Stimulated activated CD4-positive, alpha-beta T cell treated with anti-CD3 and anti-CD28 coated beads, Interleukin-1b, Interleukin-23, amount 100 ng/mL, for 24 hours (primary cell): Measurements from ENCODE around the gene RASGRF1.
"Not testable (repeated sequence)": the region's sequence is repeated elsewhere in the genome, so short reads cannot be mapped to it uniquely, and the experiment has no call there.

Source experiments
- DNase-seq, 4 experiments: peaks; one replicate each; pipeline ENCODE4 v3.0.0-alpha.2; 2020; ENCODE audit warnings: low read depth in 4 of 4, low spot score in 1 of 4

Gene RASGRF1

GRCh38 chr15:79041601-79042168 is 48.9 kb downstream of the RASGRF1 start:
- DNase-seq, result no peak

DNA sequence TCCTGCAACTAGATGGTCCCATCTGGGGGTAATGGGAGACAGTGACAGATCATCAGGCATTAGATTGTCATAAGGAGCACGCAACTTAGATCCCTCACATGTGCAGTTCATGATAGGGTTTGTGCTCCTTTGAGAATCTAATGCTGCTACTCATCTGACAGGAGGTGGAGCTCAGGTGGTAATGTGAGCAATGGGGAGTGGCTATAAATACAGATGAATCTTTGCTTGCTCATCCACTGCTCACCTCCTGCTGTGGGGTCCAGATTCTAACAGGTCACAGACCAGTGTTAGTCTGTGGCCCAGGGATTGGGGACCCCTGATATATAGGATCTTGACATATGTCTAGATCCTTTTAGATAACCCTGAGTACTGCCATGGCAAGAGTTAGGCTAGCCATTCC is 52.7 kb downstream of the RASGRF1 start:
- DNase-seq, result no peak

- no peak for DNase-seq
Measured at GRCh38 chr15:79036323-79036722, 54.3 kb downstream of the RASGRF1 start.

DNA sequence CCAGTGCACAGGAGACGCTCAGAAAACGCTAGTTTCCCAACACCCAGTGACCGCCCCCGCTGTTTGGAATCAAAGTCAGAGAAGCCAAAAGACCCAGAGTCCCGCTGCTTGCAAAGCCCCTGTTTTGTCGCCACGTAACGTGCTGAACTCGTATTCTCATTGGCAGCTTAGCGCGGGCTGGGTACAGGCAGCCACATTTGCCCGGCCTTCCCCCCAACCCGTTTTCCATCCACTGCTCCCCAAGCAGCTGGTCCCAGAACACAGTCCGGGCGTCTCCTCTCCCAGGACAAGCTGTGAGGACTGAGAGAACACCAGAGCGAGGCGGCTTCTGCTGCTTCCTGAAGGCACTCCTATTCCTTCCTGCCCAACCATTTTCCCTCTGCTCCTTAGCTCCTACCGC is 54.8 kb downstream of the RASGRF1 start:
- DNase-seq, result no peak

DNA sequence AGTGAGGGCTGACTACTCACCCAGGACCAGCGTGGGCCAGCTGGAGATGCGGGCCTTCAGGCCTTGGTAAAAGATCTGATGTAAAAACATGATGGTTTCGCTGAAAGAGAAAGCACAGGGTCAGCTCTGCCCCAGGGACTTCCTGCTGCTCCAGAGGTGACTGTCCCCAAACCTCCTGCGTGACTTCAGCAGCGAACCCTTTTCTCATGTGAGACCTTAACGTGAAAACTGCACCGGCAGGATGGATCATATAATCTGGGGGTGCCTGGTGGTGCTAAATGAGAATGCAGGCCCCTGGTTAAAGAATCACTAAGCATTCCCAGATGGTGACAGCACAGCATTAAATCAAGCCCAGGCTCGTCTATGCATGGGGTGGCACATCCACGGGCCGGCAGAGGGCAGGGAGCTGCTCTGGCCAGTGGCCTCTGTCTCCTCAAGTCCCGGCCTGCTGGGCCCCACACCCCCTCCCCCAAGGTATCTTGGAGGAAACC is 55.4 kb downstream of the RASGRF1 start:
- no peak for DNase-seq

DNA sequence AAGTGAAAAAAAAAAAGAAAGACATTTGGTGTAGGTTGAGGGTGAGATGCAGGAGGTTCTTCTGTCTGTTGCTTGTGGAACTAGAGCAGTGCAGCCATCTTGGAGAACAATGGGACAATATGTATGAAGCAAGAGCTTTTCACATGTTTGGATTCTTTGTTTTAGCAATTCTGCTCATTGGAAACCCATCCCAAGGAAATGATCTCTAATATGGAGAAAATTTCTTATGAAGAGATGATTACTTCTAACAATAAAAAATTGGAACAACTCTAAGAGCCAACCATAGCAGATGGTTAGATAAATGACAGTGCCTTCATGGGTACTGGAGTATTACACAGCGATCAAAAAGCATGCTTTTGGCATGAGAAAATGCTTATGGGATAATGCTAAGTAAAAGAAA is 56.3 kb downstream of the RASGRF1 start:
- DNase-seq, result no peak

DNA sequence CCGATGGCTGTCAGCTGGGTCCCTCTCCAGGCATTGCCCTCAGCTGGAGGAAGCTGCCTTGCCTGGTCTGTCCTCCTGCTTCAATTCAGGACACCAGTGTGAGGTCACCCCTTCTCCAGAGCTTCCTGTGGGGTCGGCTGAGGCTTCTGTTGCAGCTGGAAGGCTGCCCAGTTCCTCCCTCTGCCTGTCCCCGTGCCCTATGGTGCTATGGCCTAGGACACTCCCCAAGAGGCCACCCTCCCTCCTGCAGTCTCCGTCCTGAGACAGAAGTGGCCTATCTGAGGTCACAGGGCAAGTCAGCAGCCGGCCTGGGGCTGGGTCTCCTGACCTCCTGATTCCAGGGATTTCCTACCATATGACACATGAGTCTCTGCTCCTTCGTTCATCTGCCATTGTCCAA is 57.9 kb downstream of the RASGRF1 start:
- no peak for DNase-seq

DNA sequence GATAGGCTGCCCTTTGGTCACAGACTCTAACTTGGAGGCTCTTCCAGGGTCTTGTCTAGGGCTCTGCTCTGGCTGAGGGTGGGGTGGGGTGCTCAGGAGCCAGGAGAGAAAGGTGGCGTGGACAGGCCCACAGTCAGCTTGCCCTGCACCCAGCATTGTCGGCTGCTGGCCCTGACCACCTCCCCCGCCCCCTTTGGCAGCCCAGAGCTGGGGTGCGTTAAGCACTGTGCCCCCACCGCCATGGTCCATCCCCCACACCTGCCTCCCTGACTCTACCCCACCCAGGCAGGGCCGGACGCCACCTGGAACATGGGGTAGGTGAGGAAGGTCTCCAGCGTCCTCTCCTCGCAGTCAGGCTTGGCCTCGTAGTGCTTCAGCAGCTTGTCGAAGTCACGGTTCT is 58.8 kb downstream of the RASGRF1 start:
- DNase-seq, result no peak

DNA sequence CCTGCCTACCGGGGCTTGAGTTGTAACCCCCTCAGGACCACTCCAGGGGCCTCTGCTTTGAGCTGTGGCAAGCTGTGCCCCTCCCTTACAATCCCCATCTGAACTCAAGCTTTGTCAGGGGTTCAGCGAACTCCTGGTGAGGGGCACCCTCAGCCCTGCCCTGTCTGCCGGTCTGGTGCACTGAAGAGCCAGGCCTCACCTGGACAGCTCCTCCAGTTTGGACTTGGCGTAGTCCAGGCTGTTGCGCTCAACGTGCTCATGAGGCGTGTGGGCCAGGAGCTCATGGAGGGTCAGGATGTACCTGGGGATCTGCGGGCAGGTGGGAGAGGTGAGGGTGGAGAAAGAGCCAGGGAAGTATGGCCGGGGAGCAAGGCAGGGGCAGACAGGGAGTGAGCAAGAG is 59.4 kb downstream of the RASGRF1 start:
- DNase-seq, result no peak

- no peak for DNase-seq
Measured at GRCh38 chr15:79030470-79030869, 60.1 kb downstream of the RASGRF1 start.

DNA sequence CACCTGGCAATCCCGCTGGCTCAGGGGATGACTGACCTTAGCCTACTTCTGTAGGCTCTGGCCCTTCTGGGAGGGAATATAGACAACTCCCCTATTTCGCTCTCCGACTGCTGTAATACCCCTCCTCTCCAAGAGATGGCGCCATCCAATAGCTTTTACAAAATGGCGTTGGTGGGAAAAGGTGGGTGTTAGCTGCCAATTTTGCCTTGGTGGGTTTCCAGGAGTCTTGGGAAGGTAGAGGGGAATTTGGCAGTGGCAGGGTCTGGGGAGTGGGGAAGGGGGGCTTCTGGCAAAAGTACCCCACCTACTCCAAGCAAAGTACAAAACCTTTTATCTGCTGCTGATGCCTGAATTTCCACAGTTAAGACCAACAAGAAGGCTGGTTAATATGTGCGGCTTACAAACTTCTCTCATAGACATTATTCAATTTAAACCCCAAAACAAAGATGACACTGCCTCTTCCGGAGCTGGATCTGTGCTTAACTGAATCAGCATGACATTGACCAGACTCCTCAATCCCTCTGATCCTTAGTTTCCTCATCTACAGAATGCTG is 62.1 kb downstream of the RASGRF1 start:
- peak in 1 of 4 experiments; percentile 25 for DNase-seq

DNA sequence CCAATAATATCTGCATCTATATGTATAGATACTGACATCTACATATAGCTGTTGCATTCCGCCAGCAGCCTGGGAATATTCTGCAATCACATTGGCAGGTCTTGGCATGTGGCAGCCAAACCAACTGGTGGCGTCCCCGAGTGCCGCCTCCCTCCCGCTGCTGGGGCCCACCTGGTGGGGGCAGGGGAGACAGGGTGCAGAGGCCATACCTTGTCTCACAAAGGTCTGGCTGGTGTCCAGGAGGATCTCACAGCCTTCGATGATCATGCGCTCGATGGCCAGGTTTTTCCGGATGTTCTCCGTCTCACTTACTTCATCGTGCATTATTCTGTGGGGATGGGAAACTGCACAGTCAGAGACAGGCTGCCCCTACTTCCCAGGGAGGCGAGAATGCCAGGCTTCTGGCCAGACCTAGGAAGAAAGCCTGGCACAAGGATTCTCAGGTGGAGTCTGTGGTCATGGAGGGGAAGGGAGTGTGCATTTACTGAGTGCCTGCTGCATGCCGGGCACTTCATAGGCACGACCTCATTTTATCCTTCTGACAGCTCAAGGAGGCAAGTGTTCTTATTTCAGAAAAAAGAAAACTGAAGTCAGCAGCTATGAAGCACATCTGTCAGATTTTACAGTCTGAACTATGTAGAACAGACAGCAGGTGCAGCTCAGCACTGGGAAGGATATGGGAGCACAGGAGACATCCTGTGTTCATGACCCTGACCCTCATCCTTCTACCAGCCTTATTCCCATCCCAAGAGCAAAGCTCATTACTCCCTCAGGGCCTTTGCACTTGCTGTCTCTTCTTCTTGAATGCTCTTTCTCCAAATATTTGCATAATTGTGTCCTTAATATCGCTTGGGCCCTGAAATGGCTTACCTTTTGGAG is 62.8 kb downstream of the RASGRF1 start:
- DNase-seq, result no peak

GRCh38 chr15:79025802-79026201 is 64.8 kb downstream of the RASGRF1 start:
- DNase-seq, result no peak

DNA sequence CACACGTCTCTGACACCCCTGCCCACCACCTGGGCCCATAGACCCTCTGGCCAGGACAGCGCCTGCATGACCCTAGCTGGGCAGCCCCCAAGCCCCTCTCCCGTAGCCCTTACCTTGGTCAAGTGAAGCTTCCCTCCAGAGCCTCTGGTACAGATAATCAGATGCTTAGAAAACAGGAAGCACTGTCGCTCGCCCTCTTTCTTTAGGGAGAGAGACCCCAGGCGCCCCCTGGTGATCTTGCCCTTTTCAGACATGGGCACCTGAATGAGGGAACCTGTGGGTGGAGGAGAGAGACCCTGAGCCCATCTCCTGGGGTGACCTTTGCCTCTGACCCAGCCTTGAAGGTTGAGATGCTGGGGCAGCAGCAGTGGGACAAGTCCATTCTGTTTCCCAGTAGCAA is 65.4 kb downstream of the RASGRF1 start:
- no peak for DNase-seq

GRCh38 chr15:79024493-79024892 is 66.1 kb downstream of the RASGRF1 start:
- DNase-seq, result not testable (repeated sequence)

- no peak for DNase-seq
Measured at GRCh38 chr15:79023918-79024317, 66.7 kb downstream of the RASGRF1 start.

DNA sequence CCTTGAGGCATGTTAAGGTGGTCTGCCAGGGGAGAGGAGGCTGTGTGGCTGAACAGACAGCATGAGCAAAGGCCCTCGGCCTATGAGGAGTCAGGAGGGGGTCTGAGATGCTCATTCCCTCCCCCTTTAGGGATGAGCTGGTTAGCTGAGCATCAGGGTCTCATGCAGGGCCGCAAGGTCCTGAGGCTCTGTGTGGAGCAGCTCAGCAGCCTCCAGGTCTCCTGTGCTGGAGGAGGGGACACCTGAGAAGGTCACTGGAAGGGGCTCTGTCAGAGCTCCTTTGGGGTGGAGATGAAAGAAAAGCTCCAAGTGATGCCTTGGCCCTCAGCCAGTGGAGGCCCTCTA is 67.1 kb downstream of the RASGRF1 start:
- no peak for DNase-seq

DNA sequence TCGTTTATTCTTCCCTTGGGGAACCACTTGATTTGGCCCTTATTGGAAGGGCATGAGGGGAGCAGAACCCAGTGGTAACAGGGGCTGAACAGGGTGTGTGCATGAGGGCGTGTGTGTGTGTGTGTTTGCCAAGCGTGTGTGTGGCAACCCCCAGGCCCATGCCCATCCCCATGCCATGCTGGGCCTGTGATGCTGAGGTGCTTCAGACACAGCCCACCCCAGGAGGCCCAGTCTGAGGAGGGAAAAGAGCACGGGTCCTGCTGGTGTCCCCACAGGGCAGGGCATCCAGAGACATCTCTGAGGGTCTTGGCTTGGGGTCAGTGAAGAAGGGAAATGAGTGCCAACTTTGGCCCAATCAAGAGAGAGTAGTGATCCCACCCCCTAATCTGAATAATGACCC is 71.6 kb downstream of the RASGRF1 start:
- DNase-seq, result no peak

GRCh38 chr15:79017953-79018352 is 72.6 kb downstream of the RASGRF1 start:
- no peak for DNase-seq

GRCh38 chr15:79016527-79017170 is 73.9 kb downstream of the RASGRF1 start:
- DNase-seq, result no peak

GRCh38 chr15:79015416-79015815 is 75.2 kb downstream of the RASGRF1 start:
- DNase-seq, result no peak

DNA sequence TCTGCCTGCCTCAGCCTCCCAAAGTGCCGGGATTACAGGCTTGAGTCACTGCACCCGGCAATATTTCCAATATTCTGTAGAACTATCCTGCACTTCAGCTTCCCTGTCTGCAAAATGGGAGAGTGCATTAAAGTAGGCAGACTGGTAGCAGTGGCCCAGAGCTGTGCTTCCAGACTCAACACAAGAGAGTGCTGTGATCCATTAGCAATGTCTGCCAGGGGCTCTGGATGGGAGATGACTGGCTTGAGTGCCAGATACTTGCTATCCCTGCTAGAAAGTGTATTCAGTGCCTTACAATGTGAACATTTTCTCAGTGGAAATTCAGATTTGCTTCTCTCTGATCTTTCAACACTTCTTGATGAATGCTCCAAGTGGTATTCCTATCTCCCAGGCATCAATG is 80.3 kb downstream of the RASGRF1 start:
- DNase-seq, result no peak
